ENCODE data around the gene CSTB. TPM values are rescaled to one million over a fixed set of nuclear protein-coding genes. Genes with fewer than 3 reads are reported as not detected.

Gene CSTB
- total RNA-seq, 1 experiment from 2014 or later: 48.2 TPM

DNA sequence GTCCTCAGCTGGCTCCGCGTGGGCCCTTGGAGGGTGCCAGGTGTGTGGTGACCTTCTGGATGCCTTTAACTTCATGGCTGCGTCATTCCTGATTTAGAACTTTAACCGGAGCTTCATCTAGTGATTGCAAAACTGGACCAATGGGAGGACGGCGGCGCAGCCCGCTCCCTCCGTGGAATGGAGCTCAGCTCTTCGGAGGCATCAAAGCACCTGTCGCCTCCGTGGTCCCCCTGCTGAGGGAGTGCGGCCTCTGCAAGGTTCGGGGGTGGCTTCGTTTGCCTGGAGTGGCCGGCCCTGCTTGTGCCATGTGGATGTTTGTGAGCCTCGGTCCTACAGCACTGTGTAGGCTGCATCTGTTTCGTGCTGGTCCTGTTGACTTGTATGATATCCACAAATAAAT is 14.2 kb downstream of the CSTB start:
- in situ Hi-C loops (cut with HindIII; ENCODE audit: low pct_unique_long_range_greater_than_20kb, low sequenced_read_pairs): no loop called here
- no peak for DNase-seq (ENCODE audit: low read depth, low spot score)

DNA sequence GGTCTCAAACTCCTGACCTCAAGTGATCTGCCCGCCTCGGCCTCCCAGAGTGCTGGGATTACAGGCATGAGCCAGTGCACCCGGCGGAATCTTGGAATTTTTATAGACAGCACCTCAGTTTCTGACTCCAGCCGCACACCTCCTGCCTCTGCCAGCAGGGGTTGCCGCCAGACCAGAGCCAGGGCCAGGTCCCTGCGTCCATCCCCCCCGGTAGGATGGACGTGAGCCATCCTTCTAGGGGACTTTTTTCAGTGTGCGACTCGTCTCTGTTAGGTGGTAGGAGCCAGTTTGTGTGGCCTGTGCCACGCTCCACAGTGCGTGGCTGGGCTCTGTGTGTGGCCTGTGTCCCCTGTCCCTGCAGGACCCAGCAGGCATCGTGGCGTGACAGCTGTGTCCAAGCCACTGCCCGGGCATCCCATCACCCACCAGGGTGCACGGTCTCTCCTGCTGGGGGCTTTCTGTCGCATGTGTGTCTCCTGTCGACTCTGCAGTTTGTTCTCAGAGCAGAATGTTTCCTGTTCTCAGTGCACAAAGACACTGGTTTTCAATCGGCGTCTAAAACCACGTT is 15.6 kb downstream of the CSTB start:
- in situ Hi-C loops (cut with HindIII; ENCODE audit: low pct_unique_long_range_greater_than_20kb, low sequenced_read_pairs): no loop called here
- DNase-seq (ENCODE audit: low read depth, low spot score): no peak

DNA sequence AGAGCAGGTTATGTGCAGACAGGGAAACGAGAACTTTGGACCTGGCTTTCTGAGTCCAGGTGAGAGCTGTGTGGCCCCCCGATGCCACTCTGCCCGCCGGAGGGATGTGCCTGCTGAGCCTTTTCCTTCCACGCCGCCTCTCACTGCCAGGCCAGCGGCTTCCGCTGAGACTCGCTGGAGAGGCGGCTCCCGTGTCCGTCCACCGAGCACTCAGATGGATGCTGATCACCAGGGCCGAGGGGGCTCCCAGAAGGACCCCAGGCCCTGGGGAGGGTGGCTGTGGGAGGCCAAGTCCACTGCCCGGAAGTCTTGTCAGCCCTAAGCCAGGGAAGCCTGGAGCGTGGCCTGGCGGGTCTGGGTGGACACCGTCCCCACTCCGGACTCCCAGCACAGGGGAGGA is 16.5 kb downstream of the CSTB start:
- in situ Hi-C loops (cut with HindIII; ENCODE audit: low pct_unique_long_range_greater_than_20kb, low sequenced_read_pairs): no loop called here
- DNase-seq (ENCODE audit: low read depth, low spot score): no peak

DNA sequence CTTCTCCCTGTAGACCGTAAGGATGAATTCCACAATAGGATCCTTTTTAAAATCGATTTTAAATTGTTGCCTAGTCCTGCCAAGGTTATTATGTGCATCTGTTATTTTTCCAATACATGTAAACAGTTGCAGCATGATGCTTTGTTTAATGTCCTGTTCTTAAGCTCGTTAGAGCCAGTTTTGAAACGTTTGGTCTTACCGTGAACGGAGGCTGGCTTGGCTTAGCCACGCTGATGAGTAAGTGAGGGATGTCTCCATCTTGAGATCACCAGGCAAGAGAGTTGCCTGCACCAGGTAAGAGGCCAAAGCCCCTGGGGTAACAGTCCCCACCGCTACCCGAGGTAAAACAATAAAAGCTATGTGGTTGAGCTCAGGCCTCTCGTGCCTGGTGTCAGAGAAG is 17.3 kb downstream of the CSTB start:
- DNase-seq (ENCODE audit: low read depth, low spot score): no peak
- in situ Hi-C loops (cut with HindIII; ENCODE audit: low pct_unique_long_range_greater_than_20kb, low sequenced_read_pairs): no loop called here

GRCh38 chr21:43758111-43758641 is 17.9 kb downstream of the CSTB start:
- in situ Hi-C loops (cut with HindIII; ENCODE audit: low pct_unique_long_range_greater_than_20kb, low sequenced_read_pairs): no loop called here
- DNase-seq (ENCODE audit: low read depth, low spot score): no peak

GRCh38 chr21:43757601-43758000 is 18.5 kb downstream of the CSTB start:
- no peak for DNase-seq (ENCODE audit: low read depth, low spot score)
- in situ Hi-C loops (cut with HindIII; ENCODE audit: low pct_unique_long_range_greater_than_20kb, low sequenced_read_pairs): no loop called here

GRCh38 chr21:43755820-43756594 is 20.1 kb downstream of the CSTB start:
- no peak for DNase-seq (ENCODE audit: low read depth, low spot score)
- in situ Hi-C loops (cut with HindIII; ENCODE audit: low pct_unique_long_range_greater_than_20kb, low sequenced_read_pairs): no loop called here

DNA sequence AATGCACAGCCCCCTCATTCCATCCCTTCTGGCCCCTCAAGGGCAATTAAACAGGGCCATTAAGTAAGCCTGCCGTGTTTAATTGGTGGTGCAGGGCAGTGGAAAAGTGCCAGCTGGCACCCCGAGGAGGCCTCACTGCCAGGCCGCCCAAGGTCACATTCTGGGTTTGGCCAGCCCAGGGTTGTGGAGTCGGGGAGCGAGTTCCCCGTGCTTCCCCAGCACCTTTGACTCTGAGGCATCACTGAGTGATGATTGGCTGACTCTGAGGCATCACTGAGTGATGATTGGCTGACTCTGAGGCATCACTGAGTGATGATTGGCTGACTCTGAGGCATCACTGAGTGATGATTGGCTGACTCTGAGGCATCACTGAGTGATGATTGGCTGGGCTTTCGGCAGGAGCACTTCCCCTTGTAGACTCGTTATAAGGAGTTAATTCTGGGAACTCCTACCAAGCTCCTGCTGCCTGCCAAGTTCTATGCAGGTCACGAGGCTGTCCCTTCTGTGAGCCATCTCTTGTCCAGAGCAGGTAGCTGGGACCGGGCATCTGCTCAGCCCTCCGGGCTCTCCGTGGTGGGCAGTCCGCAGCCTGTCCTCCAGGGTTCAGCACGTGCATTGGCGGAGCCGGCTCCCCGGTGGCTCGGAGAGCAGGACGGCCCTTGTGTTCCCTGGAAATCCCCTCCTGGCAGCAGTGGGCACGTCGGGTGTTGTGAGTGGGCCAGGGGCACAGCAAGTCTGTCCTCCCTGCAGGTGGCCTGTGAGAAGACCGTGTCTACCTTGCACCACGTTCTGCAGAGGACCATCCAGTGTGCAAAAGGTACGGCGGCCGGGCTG is 20.9 kb downstream of the CSTB start:
- DNase-seq (ENCODE audit: low read depth, low spot score): no peak
- in situ Hi-C loops (cut with HindIII; ENCODE audit: low pct_unique_long_range_greater_than_20kb, low sequenced_read_pairs): no loop called here

DNA sequence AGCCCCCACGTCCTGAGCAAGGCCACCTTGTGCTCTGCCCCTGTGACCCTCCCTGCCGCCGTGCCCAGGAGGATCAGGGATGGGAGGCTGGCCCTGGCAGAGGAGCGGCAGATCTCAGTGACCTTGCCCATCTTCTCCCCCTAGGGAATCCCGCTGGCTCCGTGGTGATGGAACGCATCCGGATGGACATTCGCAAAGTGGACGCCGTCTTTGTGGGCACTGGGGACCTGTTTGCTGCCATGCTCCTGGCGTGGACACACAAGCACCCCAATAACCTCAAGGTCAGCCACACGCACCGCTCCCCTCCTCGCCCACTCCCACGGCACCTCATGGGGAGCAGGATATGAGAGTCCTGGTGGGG is 22.7 kb downstream of the CSTB start:
- in situ Hi-C loops (cut with HindIII; ENCODE audit: low pct_unique_long_range_greater_than_20kb, low sequenced_read_pairs): no loop called here
- DNase-seq (ENCODE audit: low read depth, low spot score): no peak

DNA sequence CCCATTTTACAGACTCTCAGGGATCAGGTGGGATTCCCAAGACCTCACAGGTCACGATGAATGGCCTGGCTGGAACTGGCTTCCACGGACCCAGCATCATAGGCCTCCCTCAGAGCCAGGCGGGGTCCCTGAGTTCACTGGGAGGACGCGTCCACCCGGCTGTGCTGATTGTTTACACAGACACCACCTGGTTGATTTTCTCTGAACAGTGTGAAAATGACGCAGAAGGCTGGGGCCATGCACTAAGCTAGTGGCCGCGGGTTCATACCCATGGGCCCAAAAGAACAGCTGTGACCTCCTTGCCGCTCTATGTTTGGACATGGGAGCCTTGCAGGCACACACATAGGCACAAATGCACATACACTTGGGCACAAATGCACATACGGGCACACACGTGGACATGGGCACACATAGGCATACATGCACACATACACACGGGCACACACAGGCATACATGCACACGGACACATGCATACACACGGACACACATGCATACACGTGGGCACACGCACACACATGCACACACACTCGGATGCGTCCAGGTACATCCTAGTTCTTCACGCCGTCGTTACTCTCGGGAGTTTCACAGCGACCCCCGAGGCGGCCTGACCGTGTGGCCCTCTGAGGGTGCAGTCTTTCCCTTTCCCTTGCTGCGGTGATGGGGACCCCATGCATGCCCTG is 23.2 kb downstream of the CSTB start:
- in situ Hi-C loops (cut with HindIII; ENCODE audit: low pct_unique_long_range_greater_than_20kb, low sequenced_read_pairs): no loop called here

GRCh38 chr21:43751955-43752591 is 24.0 kb downstream of the CSTB start:
- no peak for DNase-seq (ENCODE audit: low read depth, low spot score)
- in situ Hi-C loops (cut with HindIII; ENCODE audit: low pct_unique_long_range_greater_than_20kb, low sequenced_read_pairs): no loop called here

More for the DNA sequence above, 23.2 kb downstream of the CSTB start:
- DNase-seq (ENCODE audit: low read depth, low spot score): no peak

GRCh38 chr21:43750339-43751033 is 25.6 kb downstream of the CSTB start:
- DNase-seq (ENCODE audit: low read depth, low spot score): no peak
- in situ Hi-C loops (cut with HindIII; ENCODE audit: low pct_unique_long_range_greater_than_20kb, low sequenced_read_pairs): no loop called here

GRCh38 chr21:43749651-43750262 is 26.4 kb downstream of the CSTB start:
- DNase-seq (ENCODE audit: low read depth, low spot score): no peak
- in situ Hi-C loops (cut with HindIII; ENCODE audit: low pct_unique_long_range_greater_than_20kb, low sequenced_read_pairs): no loop called here

DNA sequence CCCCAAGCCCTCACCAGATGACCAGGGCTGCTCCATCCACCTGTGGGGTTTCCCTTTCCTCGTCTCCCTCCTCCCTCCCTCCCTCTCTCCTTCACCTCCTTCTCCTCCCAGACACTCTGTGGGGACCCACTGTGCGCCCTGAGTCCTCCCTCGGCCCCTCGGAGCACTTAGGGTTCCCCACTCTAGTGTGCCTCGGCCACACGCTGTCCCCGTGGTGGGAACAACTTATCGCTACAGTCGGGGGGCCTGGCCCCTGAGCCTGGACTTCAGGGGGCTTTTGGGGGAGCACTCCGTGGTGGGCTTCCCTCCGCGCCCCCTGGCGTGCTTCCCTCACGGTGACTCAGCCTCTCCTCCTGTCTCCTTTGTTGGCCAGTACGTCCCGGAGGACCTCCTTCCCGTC is 27.5 kb downstream of the CSTB start:
- no peak for DNase-seq (ENCODE audit: low read depth, low spot score)
- in situ Hi-C loops (cut with HindIII; ENCODE audit: low pct_unique_long_range_greater_than_20kb, low sequenced_read_pairs): no loop called here

GRCh38 chr21:43745772-43746517 is 30.2 kb downstream of the CSTB start:
- no peak for DNase-seq (ENCODE audit: low read depth, low spot score)
- in situ Hi-C loops (cut with HindIII; ENCODE audit: low pct_unique_long_range_greater_than_20kb, low sequenced_read_pairs): no loop called here

GRCh38 chr21:43744725-43745124 is 31.4 kb downstream of the CSTB start:
- in situ Hi-C loops (cut with HindIII; ENCODE audit: low pct_unique_long_range_greater_than_20kb, low sequenced_read_pairs): no loop called here

More at GRCh38 chr21:43744725-43745124, 31.4 kb downstream of the CSTB start:
- no peak for DNase-seq (ENCODE audit: low read depth, low spot score)

All from SK-MEL-5 (cell line).